NCI-H146 treated with DMSO at 0.1 percent for 48 hours (cell line): ENCODE results near the gene SEPHS1.
"Not testable (repeated sequence)": the region's sequence is repeated elsewhere in the genome, so short reads cannot be mapped to it uniquely, and the experiment has no call there.

ENCODE experiments used
- DNase-seq: peaks from one replicate; lab custom pipeline; 2025; ENCODE audit not compliant: unreplicated experiment; lab: John Stamatoyannopoulos, UW

SEPHS1 gene

DNA sequence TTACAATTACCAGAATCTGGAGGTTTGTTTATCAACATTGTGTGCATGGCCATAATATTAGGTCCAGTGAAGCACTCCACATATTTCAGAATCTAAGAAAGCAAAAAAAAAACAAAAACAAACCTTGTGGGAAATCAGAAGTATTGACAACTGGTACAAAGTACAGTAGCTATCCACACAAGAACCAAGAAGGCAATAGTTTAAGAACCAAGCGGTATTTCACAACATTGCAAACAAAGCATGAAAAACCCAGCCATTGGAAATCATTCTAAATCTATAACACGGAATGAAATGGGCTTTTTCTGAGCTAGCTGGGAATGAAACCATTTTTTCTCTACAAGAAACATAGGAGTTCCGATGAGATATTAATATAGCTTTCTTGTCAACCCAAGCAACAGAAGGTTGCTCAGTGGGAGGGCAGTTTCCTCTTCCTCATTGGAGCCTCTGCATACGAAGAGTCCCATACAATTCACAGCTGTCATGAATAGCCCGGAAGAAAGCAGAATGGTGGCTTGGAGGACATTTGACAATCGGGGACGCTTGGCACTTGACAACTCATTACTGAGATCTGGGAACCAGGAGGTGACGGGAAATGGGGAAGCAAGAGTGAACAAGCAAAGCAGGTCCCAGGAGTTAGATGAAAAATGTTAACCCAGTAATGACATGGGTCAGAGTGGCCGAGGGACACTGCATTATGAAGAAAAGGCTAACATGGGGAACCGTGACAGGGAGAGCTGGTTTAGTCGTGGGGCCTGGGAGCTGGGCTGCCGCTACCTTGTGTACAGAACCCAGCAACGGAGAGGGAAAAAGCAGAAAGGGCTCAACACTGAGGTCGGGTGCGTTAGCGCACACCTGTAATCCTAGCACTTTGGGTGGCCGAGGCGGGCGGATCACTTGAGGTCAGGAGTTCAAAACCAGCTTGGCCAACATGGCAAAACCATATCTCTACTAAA, 56.0 kb downstream of the SEPHS1 start:
- no peak for DNase-seq

DNA sequence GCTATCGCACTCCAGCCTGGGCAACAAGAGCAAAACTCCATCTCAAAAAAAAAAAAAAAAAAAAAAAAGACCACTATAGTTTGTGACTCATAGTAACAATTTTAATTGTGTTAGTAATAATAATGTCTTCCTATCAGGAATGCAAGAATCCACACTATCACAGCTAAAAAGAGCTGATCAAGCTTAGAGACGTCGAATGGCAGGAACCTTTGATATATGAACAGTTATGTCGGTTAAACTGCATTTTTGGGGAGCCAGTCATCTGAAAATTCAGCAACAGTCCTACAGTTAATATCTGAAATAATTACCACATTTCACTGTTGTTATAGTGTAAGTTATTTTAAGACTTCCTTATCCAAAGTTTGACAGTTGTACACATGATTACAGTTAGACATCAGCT, 57.0 kb downstream of the SEPHS1 start:
- DNase-seq: no peak

DNA sequence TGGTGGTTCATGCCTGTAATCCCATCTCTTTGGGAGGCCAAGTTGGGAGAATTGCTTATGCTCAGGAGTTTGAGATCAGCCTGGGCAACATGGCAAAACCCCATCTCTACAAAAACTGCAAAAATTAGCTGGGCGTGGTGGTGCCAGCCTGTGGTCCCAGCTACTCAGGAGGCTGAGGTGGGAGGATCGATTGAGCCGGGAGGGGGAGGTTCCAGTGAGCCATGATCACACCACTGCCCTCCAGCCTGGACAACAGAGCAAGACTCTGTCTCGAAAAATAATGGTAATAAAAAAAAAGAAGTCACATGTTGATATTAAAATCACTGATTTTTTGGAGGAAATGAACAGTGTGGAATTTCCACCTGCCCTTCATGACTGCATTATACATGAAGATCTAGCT, 64.0 kb downstream of the SEPHS1 start:
- DNase-seq: no peak

DNA sequence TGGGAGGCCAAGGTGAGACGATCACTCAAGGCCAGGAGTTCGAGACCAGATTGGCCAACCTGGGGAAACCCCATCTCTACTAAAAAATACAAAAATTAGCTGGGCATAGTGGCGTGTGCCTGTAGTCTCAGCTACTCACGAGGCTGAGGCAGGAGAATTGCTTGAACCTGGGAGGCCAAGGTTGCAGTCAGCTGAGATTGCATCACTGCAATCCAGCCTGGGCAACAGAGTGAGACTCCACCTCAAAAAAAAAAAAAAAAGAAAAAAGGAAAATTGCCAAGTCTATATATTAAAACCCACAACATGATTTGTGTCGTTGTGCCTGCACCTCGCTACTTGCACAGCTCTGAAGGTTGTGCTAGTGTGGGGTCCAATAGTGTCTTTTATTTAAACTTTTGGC, 65.7 kb downstream of the SEPHS1 start:
- not testable (repeated sequence) for DNase-seq

DNA sequence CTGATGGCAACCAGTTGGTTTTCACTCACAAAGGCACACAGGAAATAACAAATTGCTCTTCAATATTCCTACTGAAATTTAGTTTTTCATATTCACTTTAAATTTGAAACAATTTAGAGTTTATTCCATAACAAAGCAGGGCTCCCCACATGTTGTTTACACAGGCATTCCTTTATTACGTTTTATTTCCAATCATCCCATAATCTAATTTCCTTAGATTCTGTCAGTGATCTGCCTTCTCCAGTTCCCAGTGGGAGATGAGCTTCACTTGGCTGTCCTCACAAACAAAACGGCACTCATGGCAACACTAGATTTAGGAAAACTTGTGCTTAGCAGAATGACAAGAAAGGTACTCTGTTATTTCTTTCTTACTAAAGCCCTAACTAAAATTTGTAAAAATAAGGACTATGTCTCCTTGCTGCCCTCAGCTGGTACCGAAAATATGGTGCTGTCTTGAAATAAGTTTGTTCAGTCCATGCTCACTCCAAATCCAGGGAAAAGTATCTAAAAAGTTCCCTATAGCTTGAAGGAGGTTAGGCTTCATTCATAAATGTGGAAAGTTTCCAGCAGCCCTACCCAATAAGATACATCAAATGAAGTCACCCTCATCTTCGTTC, 71.2 kb downstream of the SEPHS1 start:
- no peak for DNase-seq

DNA sequence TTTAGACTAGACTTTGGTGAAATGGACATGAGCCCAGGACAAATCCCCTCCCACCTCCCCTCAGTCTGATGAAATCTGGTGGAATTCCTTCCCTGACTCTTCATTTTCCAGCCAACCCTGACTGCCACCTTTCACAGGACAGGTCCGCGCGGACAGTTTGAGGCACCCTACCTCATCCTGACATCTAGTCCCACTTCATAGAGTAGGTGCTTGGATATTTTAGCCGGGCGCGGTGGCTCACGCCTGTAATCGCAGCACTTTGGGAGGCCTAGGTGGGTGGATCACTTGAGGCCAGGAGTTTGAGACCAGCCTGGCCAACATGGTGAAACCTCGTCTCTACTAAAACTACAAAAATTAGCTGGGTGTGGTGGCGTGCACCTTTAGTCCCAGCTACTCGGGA, 71.9 kb downstream of the SEPHS1 start:
- DNase-seq: not testable (repeated sequence)

DNA sequence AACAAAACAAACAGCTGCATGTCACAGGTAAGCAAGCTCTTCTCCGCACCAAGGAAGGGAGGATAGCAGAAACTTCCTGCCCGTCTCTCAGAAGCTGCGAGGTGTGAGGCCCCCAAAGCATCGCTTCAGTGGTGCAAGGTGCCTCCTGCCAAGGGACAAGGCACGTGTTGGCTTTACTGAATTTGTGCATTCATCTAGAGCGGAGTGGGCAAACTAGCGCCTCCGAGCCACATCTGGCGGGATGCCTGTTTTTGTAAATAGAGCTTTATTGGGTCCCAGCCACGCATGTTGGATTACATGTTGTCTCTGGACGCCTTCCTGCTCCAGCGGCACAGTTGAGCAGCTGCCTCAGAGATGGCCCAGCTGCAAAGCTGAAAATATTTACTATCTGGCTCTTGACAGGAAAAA, 75.9 kb downstream of the SEPHS1 start:
- DNase-seq: no peak

DNA sequence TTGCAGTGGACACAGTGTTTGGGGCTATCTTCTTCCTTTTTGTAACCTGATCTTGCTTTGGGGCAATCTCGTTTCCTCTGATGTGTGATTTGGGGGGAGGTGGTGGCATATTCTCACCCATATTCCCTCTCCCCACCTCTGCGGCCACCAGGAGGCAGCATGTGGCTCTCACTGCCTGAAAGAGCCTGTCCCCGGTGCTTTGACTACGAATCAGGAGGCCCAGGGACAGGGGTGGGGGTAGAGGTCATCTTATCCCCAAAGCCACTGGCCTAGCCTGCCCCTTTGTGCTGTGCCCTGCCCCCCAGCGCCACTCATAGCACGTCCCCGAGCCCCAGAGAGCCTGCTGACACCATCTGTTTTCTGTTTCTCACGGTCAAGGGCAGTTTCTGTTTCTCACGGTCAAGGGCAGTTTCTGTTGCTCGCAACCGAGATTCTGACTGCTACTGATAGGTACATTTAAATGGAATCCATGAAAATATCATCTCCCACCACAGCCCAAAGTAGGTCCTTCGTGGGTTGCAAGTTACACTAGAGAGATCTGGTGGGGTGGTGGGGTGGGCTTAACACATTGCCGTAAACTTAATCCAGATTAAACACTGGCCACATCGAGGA, 76.4 kb downstream of the SEPHS1 start:
- peak; percentile 39 for DNase-seq

DNA sequence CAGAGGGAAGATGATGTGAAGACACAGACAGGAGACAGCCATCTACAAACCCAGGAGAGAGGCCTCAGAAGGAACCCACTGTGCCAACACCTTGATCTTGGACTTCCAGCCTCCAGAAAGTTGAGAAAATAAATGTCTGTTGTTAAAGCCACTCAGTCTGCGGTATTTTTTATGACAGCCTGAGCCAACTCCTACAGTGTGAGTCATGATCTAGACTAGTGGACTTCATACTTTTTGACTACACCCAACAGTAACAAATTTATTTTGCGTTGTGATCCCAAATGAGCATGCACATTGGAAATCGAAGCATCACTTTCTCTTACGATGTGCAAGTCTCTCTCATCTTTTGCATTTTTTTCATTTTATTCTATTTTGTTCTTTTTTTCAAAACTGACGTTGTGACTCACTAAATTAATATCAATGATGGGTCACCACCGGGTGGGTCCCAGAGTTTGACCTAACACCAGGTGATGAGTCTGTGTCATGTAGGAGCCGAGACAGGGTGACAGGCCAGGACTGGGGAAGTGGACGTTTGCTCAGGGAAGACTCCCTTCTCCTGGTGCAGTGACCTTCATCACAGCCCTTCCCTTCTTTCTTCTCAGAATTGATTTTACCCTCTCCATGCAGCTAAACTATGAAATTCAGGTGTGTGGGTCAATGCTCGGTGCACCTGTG, 77.1 kb downstream of the SEPHS1 start:
- no peak for DNase-seq

DNA sequence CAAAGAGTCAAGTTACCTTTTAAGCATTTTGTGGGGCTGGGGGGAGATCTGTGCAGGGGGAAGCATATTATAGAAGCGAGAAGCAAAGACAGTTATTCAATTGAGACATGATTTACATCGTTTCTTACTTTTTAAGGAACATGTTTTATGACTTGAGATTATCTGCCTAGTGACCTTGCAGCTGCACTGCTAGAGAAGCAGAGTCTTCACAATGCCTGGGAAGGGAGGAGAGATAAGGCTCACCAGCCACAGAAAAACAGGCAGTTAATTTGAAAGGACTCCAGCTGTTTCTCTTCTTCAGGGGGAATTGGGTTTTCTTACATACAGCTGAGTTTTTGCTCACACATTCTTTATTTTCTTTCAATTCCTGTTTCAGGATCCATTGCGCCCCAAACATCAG, 79.3 kb downstream of the SEPHS1 start:
- no peak for DNase-seq

DNA sequence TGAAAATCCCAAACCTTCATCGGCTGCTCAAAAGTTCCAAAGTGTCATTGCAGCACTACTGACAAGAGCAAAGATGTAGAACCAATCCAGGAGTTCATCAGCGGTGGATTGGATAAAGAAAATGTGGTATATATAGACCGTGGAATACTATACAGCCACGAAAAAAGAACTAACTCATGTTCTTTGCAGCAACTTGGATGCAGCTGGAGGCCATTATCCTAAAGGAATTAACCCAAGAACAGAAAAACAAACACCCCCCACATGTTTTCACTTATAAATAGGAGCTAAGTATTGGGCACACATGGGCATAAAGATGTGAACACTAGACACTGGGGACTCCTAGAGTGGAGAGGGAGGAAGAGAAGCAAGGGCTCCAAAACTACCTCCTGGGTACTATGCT, 79.8 kb downstream of the SEPHS1 start:
- DNase-seq: no peak
